ENCODE measurements around the gene NINJ1.

- TF ChIP-seq SMC3 (IDR thresholded peaks at IDR 0.05; ENCODE audit: low read length) (no peak), ZNF709 (CRISPR knock-in tag; IDR thresholded peaks at IDR 0.05) (no peak), SIX4 (CRISPR knock-in tag; IDR thresholded peaks at IDR 0.05) (no peak), KLF12 (CRISPR knock-in tag; IDR thresholded peaks at IDR 0.05; ENCODE audit: borderline replicate concordance) (no peak), ZNF749 (CRISPR knock-in tag; IDR thresholded peaks at IDR 0.05; ENCODE audit: borderline replicate concordance) (no peak), ZBTB1 (CRISPR knock-in tag; IDR thresholded peaks at IDR 0.05; ENCODE audit: borderline replicate concordance) (no peak), SMAD3 (CRISPR knock-in tag; IDR thresholded peaks at IDR 0.05) (no peak), PATZ1 (CRISPR knock-in tag; IDR thresholded peaks at IDR 0.05) (no peak), HNRNPH1 (optimal IDR thresholded peaks at IDR 0.05; ENCODE audit: low read depth, low read length) (no peak), HNF4G (IDR thresholded peaks at IDR 0.05; ENCODE audit: borderline replicate concordance, low read depth, low read length) (no peak), HNF4G (CRISPR knock-in tag; IDR thresholded peaks at IDR 0.05; ENCODE audit: borderline replicate concordance, low read depth) (no peak), MLXIP (CRISPR knock-in tag; IDR thresholded peaks at IDR 0.05; ENCODE audit: borderline replicate concordance) (no peak)
- TF ChIP-seq, protein P1, sequence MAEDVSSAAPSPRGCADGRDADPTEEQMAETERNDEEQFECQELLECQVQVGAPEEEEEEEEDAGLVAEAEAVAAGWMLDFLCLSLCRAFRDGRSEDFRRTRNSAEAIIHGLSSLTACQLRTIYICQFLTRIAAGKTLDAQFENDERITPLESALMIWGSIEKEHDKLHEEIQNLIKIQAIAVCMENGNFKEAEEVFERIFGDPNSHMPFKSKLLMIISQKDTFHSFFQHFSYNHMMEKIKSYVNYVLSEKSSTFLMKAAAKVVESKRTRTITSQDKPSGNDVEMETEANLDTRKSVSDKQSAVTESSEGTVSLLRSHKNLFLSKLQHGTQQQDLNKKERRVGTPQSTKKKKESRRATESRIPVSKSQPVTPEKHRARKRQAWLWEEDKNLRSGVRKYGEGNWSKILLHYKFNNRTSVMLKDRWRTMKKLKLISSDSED (CRISPR knock-in tag; IDR thresholded peaks at IDR 0.05) = no peak
These were observed 5.3 kb downstream of the NINJ1 start for GRCh38 chr9:93128715-93129224.
